IMR-90 (cell line): ENCODE results near the gene SPAG9. TPM values are rescaled to one million over a fixed set of nuclear protein-coding genes. Genes with fewer than 3 reads are reported as not detected.
A peak's percentile ranks its signal among the peaks of the same experiment; 100 is the strongest.

Source experiments
- ATAC-seq: fragments of 200-7000 bp; cut with Tn5 transposase; 2 replicates; pipeline ENCODE4 v1.9.1; 2020; ENCODE audit warnings: low read depth, mild to moderate bottlenecking, moderate library complexity
- BruUV-seq: library from RNA; stranded (reverse); fragments of 400-500 nt; replicated peaks from 2 replicates; lab custom pipeline; 2021; lab: Mats Ljungman, UMichigan
- CTCF ChIA-PET: fragments of 300-600 bp; formaldehyde crosslinking; extraction: SDS; loops from one replicate; lab custom pipeline; 2021; ENCODE audit warnings: antibody characterized with exemption; lab: Yijun Ruan, JAX
- POLR2A ChIA-PET: fragments of 300-600 bp; sonication (Branson Sonifier 250); formaldehyde crosslinking; loops from one replicate; lab custom pipeline; 2022; ENCODE audit warnings: antibody characterized with exemption; ENCODE audit not compliant: unreplicated experiment; lab: Charles Lee
- DNase-seq: peaks from one replicate; pipeline ENCODE4 v3.0.0; 2013
- H2AFZ ChIP-seq: replicated peaks from 2 replicates; pipeline ENCODE3; 2013; ENCODE audit warnings: low read length, mild to moderate bottlenecking; ENCODE audit not compliant: poor library complexity
- H2AK5ac ChIP-seq: 2 replicates; pipeline ENCODE4 v1.6.1; 2013; ENCODE audit warnings: low read depth, low read length, inconsistent platforms
- H2AK9ac ChIP-seq: replicated peaks from 2 replicates; pipeline ENCODE3; 2013; ENCODE audit warnings: mild to moderate bottlenecking, low read depth, low read length, moderate library complexity; ENCODE audit not compliant: poor library complexity
- H2BK120ac ChIP-seq: 2 replicates; pipeline ENCODE4 v1.6.1; 2013; ENCODE audit warnings: low read depth, low read length, inconsistent platforms
- H2BK15ac ChIP-seq: 3 replicates; pipeline ENCODE4 v1.6.1; 2013; ENCODE audit warnings: low read depth, low read length, inconsistent platforms
- H2BK20ac ChIP-seq: 2 replicates; pipeline ENCODE4 v1.6.1; 2013; ENCODE audit warnings: low read depth, mild to moderate bottlenecking, inconsistent platforms, low read length, moderate library complexity
- H2BK5ac ChIP-seq: 2 replicates; pipeline ENCODE4 v1.6.1; 2013; ENCODE audit warnings: mild to moderate bottlenecking, low read depth, low read length, inconsistent platforms; ENCODE audit not compliant: poor library complexity, severe bottlenecking
- H3K14ac ChIP-seq: replicated peaks from 2 replicates; pipeline ENCODE4 v1.6.1; 2013; ENCODE audit warnings: low read depth, low read length, inconsistent platforms
- H3K18ac ChIP-seq: 2 replicates; pipeline ENCODE4 v1.6.1; 2013; ENCODE audit warnings: low read depth, low read length, control low read depth
- H3K23ac ChIP-seq: 2 replicates; pipeline ENCODE4 v1.6.1; 2013; ENCODE audit warnings: low read depth, low read length, inconsistent platforms
- H3K27ac ChIP-seq: 2 replicates; pipeline ENCODE4 v1.5.1; 2013; ENCODE audit warnings: mild to moderate bottlenecking, control low read depth, low read length; ENCODE audit not compliant: insufficient read depth
- H3K27me3 ChIP-seq: 2 replicates; pipeline ENCODE4 v1.6.1; 2013; ENCODE audit warnings: low read length; ENCODE audit not compliant: control insufficient read depth, insufficient read depth
- H3K36me3 ChIP-seq: 2 replicates; pipeline ENCODE4 v1.6.1; 2013; ENCODE audit warnings: low read length, mixed read lengths; ENCODE audit not compliant: control insufficient read depth, insufficient read depth
- H3K4ac ChIP-seq: 2 replicates; pipeline ENCODE4 v1.6.1; 2013; ENCODE audit warnings: low read depth, low read length, inconsistent platforms
- H3K4me1 ChIP-seq: 2 replicates; pipeline ENCODE4 v1.6.1; 2013; ENCODE audit warnings: low read length, mixed read lengths; ENCODE audit not compliant: control insufficient read depth, insufficient read depth
- H3K4me2 ChIP-seq: 2 replicates; pipeline ENCODE4 v1.6.1; 2013; ENCODE audit warnings: low read depth, mild to moderate bottlenecking, control low read depth, low read length, moderate library complexity
- H3K4me3 ChIP-seq: 2 replicates; pipeline ENCODE4 v1.5.1; 2013; ENCODE audit warnings: low read depth, mild to moderate bottlenecking, control low read depth, low read length, moderate library complexity; ENCODE audit not compliant: insufficient read depth
- H3K56ac ChIP-seq: 2 replicates; pipeline ENCODE4 v1.6.1; 2013; ENCODE audit warnings: low read length, inconsistent platforms; ENCODE audit not compliant: insufficient read depth; ENCODE audit errors: extremely low read depth
- H3K79me1 ChIP-seq, 2 experiments: 2 replicates each; pipeline ENCODE4 v1.6.1; 2013; ENCODE audit warnings: low read length in 2 of 2, inconsistent platforms in 1 of 2, low read depth in 1 of 2
- H3K9ac ChIP-seq: 2 replicates; pipeline ENCODE4 v1.6.1; 2013; ENCODE audit warnings: low read depth, low read length, control low read depth
- H3K9me1 ChIP-seq: 2 replicates; pipeline ENCODE4 v1.6.1; 2013; ENCODE audit warnings: low read length, inconsistent platforms; ENCODE audit not compliant: insufficient read depth
- H3K9me3 ChIP-seq: 2 replicates; pipeline ENCODE4 v1.6.1; 2013; ENCODE audit warnings: low read length; ENCODE audit not compliant: control insufficient read depth, insufficient read depth
- H4K20me1 ChIP-seq: 2 replicates; pipeline ENCODE4 v1.6.1; 2013; ENCODE audit warnings: low read length, inconsistent platforms; ENCODE audit not compliant: insufficient read depth
- H4K5ac ChIP-seq: 2 replicates; pipeline ENCODE4 v1.6.1; 2013; ENCODE audit warnings: mild to moderate bottlenecking, low read depth, low read length, control low read depth
- H4K8ac ChIP-seq, 2 experiments: 2 replicates each; pipeline ENCODE4 v1.6.1; 2013; ENCODE audit warnings: low read depth in 2 of 2, low read length in 2 of 2, control low read depth in 1 of 2, inconsistent platforms in 1 of 2
- H4K91ac ChIP-seq: 2 replicates; pipeline ENCODE4 v1.6.1; 2013; ENCODE audit warnings: low read depth, low read length, inconsistent platforms; ENCODE audit not compliant: insufficient read depth
- BHLHE40 ChIP-seq: fragments of 150-350 bp; IDR thresholded peaks from 2 replicates; pipeline ENCODE4 v1.6.1; 2016; ENCODE audit warnings: mild to moderate bottlenecking, low read depth, low read length
- CHD1 ChIP-seq: IDR thresholded peaks from 2 replicates; pipeline ENCODE4 v1.6.1; 2012; ENCODE audit warnings: low read depth, low read length, improper control_type of control experiment
- CTCF ChIP-seq: conservative IDR thresholded peaks from 2 replicates; pipeline ENCODE4 v1.5.1; 2012; ENCODE audit warnings: mild to moderate bottlenecking, low read depth, low read length, improper control_type of control experiment
- FOS ChIP-seq: fragments of 150-350 bp; IDR thresholded peaks from 2 replicates; pipeline ENCODE4 v1.6.1; 2016; ENCODE audit warnings: low read depth, low read length
- MAZ ChIP-seq: IDR thresholded peaks from 2 replicates; pipeline ENCODE4 v1.6.1; 2012; ENCODE audit warnings: low read depth, mild to moderate bottlenecking, low read length, improper control_type of control experiment, moderate library complexity, borderline replicate concordance
- NFE2L2 ChIP-seq: fragments of 150-350 bp; IDR thresholded peaks from 2 replicates; pipeline ENCODE4 v1.6.1; 2016; ENCODE audit warnings: low read depth, mild to moderate bottlenecking, low read length
- RAD21 ChIP-seq: IDR thresholded peaks from 2 replicates; pipeline ENCODE4 v1.6.1; 2012; ENCODE audit warnings: low read length, improper control_type of control experiment
- RCOR1 ChIP-seq: IDR thresholded peaks from 2 replicates; pipeline ENCODE4 v1.6.1; 2012; ENCODE audit warnings: mild to moderate bottlenecking, low read length, improper control_type of control experiment; ENCODE audit not compliant: insufficient replicate concordance
- RFX5 ChIP-seq: IDR thresholded peaks from 2 replicates; pipeline ENCODE4 v1.8.0; 2012; ENCODE audit warnings: low read depth, mild to moderate bottlenecking, low read length, moderate library complexity
- SMC3 ChIP-seq: fragments of 150-350 bp; IDR thresholded peaks from 2 replicates; pipeline ENCODE4 v1.6.1; 2016; ENCODE audit warnings: low read depth, mild to moderate bottlenecking, antibody characterized with exemption, low read length, moderate library complexity
- USF2 ChIP-seq: fragments of 150-350 bp; IDR thresholded peaks from 2 replicates; pipeline ENCODE4 v1.6.1; 2017; ENCODE audit warnings: mild to moderate bottlenecking, antibody characterized with exemption, low read length, low read depth
- WGBS, 2 experiments: methylation state at CpG; one replicate each; pipeline versions ENCODE4 v1.1.5 to v1.1.7; 2013; ENCODE audit warnings: missing lambda C conversion rate in 2 of 2; ENCODE audit not compliant: insufficient read length in 1 of 2; ENCODE audit errors: extremely low coverage in 2 of 2; 5-methylcytosine and 5-hydroxymethylcytosine counted together
- dilution Hi-C: fragments of 300-500 bp; cut with HindIII; formaldehyde crosslinking; loops from one replicate; pipeline ENCODE4 v1.14.3; 2018; ENCODE audit warnings: low sequenced_read_pairs; ENCODE audit not compliant: unreplicated experiment
- in situ Hi-C: fragments of 300-500 bp; cut with MboI; formaldehyde crosslinking; loops from 3 replicates; pipeline ENCODE4 v1.14.3; 2019; ENCODE audit warnings: low sequenced_read_pairs, inconsistent platforms, mixed read lengths
- intact Hi-C: fragments of 100-400 bp; cut with micrococcal nuclease; formaldehyde crosslinking; loops from 2 replicates; pipeline ENCODE4 v1.10.0; 2022
- polyA plus RNA-seq, 3 experiments: library from polyadenylated mRNA; depleted of rRNA; stranded (reverse); fragments of >200 nt; gene quantifications; 2 replicates each; pipeline ENCODE4 v1.2.3, GENCODE V29; 2012; ENCODE audit warnings: low replicate concordance in 1 of 3
- total RNA-seq: library from RNA; depleted of rRNA; stranded (reverse); fragments of >200 nt; gene quantifications from 2 replicates; pipeline ENCODE4 v1.2.3, GENCODE V29; 2012

The SPAG9 gene
- total and polyA plus RNA-seq, 2 of the 4 experiments (the other 2 are of a cell fraction) = 26.7 to 75.5 TPM

GRCh38 chr17:51006601-51007000 lies 114.1 kb downstream of the SPAG9 start:
- CTCF ChIA-PET = no interaction called here
- no peak overlapping the region for H2AK5ac ChIP-seq

More at GRCh38 chr17:51006601-51007000, 114.1 kb downstream of the SPAG9 start:
- no peaks in the 10 kb centered on the region for H3K4me1 ChIP-seq
- H3K56ac ChIP-seq = no peak overlapping the region
- no peak overlapping the region for H4K5ac ChIP-seq
- dilution Hi-C loops = no loop called here
- no peak overlapping the region for H3K14ac ChIP-seq
- no peak overlapping the region for H3K27ac ChIP-seq
- no peaks in the 10 kb centered on the region for H4K20me1 ChIP-seq
- POLR2A ChIA-PET = no interaction called here
- no peak overlapping the region for H2BK20ac ChIP-seq
- no peak overlapping the region for H4K91ac ChIP-seq
- no peak overlapping the region for H3K18ac ChIP-seq
- H4K8ac ChIP-seq = no peak overlapping the region
- no peak overlapping the region for H3K4me2 ChIP-seq
- WGBS, 2 experiments = no CpG with 5 or more reads among the region's 1 CpG
- H3K4me3 ChIP-seq = no peak overlapping the region
- no peak overlapping the region for H2BK15ac ChIP-seq
- TF ChIP-seq RFX5 (no peak), BHLHE40 (no peak), FOS (no peak), RAD21 (no peak), MAZ (no peak), CHD1 (no peak), RCOR1 (no peak), CTCF (no peak), NFE2L2 (no peak), SMC3 (no peak), USF2 (no peak)
- no peak overlapping the region for H2AFZ ChIP-seq
- intact Hi-C loops = no loop called here
- H3K27me3 ChIP-seq = no peaks in the 10 kb centered on the region
- H2BK120ac ChIP-seq = no peak overlapping the region
- ATAC-seq (peak; percentile 29; the same call in 1 of the 2 replicates), DNase-seq (peak; percentile 14)
- H3K9ac ChIP-seq = no peak overlapping the region
- in situ Hi-C loops = no loop called here
- no peaks in the 10 kb centered on the region for H3K9me3 ChIP-seq
- H2BK5ac ChIP-seq = no peak overlapping the region
- H3K79me1 ChIP-seq = peaks cover 3 to 4% of the 10 kb centered on the region in 2 experiments; a peak in 1 of 4 replicates
- no peaks in the 10 kb centered on the region for H3K9me1 ChIP-seq
- H3K4ac ChIP-seq = no peak overlapping the region
- BruUV-seq = no TSS peak
- H2AK9ac ChIP-seq = no peak overlapping the region
- no peak overlapping the region; the same call in 1 of the 2 replicates for H3K23ac ChIP-seq
- H3K36me3 ChIP-seq = peaks cover 17% of the 10 kb centered on the region
